Measurements from ENCODE around the gene SH3TC1. TPM values are rescaled to one million over a fixed set of nuclear protein-coding genes. Genes with fewer than 3 reads are reported as not detected.

SH3TC1 gene
- total and polyA plus RNA-seq, 2 of the 8 experiments (the other 6 are each of a cell fraction or from before 2014, with no cell fraction given): 0.15 TPM; not detected in 1

DNA sequence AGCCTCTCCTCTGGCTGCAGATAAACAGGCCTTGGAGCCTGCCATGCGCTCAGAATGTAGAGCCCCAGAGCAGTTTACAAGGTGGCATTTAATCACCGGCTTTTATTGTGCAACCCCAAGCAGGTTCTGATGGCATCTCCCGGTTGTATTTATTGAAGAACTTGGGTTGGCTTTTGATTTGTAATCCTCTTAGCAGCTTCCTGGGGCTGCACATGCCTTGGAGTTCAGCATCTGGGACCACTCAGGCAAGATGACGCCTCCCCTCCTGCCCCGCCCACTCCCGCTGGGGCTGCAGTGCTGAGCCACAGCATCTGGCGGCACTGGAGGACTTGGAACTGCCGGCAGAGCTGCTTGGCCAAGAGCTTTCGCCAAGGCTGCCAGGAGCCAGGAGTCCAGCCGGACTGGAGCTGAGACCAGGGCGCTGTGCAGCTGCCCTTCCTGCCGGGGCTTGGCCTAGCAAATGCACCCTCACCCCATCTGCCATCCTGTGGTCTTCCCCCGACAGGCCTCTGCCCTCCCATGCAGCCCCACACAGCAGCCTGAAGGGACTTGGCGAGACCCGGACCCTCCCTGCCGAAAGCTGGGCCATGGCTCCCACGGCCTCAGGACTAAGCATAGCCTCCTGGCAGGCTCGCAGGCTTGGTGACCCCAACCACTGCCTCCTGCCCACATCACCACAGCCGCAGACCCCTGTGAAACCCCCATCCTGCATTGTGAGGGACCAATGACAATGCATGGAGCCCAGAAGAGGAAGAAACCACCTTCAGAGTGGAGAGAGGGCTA, 75.9 kb downstream of the SH3TC1 start:
- no peak overlapping the region for H2BK120ac ChIP-seq (replicated peaks; ENCODE audit: low read depth, low read length)
- no peak overlapping the region for H2BK15ac ChIP-seq (ENCODE audit: low read length)
- no peaks in the 10 kb centered on the region for H3K79me1 ChIP-seq (ENCODE audit: low read depth, low read length)
- H3K27ac ChIP-seq (ENCODE audit: low read depth, low read length): no peak overlapping the region
- CTCF ChIA-PET (ENCODE audit: partially characterized antibody): interaction anchor here (0.9 to 4.3 kb wide), 8 partner anchors 9 to 229 kb away, joined by 3 to 25 read pairs (median 4); no protein-coding TSS in a partner anchor
- no peak overlapping the region for H3K56ac ChIP-seq (replicated peaks; ENCODE audit: insufficient read length, low read depth, low read length)
- no peak overlapping the region for H3K9ac ChIP-seq (replicated peaks in 1 of 4; ENCODE audit: extremely low read depth in 1 of 4, low read depth in 3 of 4, low read length in 3 of 4)
- no peak overlapping the region for H2AK5ac ChIP-seq (ENCODE audit: low read depth, low read length)
- H3K9me3 ChIP-seq (ENCODE audit: insufficient read depth in 2 of 2, low read depth in 1 of 2, low read length in 1 of 2): no peaks in the 10 kb centered on the region
- TF ChIP-seq RXRA (IDR thresholded peaks at IDR 0.05; ENCODE audit: insufficient read depth, low read depth, low read length): no peak
- TF ChIP-seq CTCF (IDR thresholded peaks at IDR 0.05; ENCODE audit: control extremely low read depth in 1 of 3, insufficient read depth in 1 of 3, low read depth in 1 of 3, low read length in 3 of 3): no peak
- TF ChIP-seq SP2 (IDR thresholded peaks at IDR 0.05; ENCODE audit: low read length): no peak
- TF ChIP-seq NRF1 (IDR thresholded peaks at IDR 0.05; ENCODE audit: low read depth, low read length): no peak
- no peak for TF ChIP-seq SIRT6 (IDR thresholded peaks at IDR 0.05; ENCODE audit: low read length)
- no peak overlapping the region for H3K4me2 ChIP-seq (ENCODE audit: insufficient read depth in 1 of 2, low read depth in 2 of 2, low read length in 2 of 2)
- H3K4me1 ChIP-seq (replicated peaks in 1 of 4; ENCODE audit: control insufficient read depth in 3 of 4, insufficient read depth in 4 of 4, low read length in 3 of 4): no peaks in the 10 kb centered on the region; a peak in 3 of 7 replicates
- H2BK20ac ChIP-seq (ENCODE audit: low read length): no peak overlapping the region
- H4K20me1 ChIP-seq (replicated peaks in 1 of 2; ENCODE audit: control insufficient read depth in 1 of 2, insufficient read depth in 2 of 2, low read length in 2 of 2): peaks cover 0 to 1% of the 10 kb centered on the region in 2 experiments
- no peak for DNase-seq (ENCODE audit: low read depth in 1 of 2, low spot score in 2 of 2)
- no peak overlapping the region for H3K23ac ChIP-seq (ENCODE audit: insufficient read length)
- H3K4me3 ChIP-seq (ENCODE audit: extremely low read depth in 1 of 4, insufficient read depth in 2 of 4, low read depth in 3 of 4, low read length in 4 of 4): no peak overlapping the region
- no peak overlapping the region for H4K8ac ChIP-seq (ENCODE audit: extremely low read depth, insufficient read depth, low read length)
- no peaks in the 10 kb centered on the region for H3K36me3 ChIP-seq (ENCODE audit: control insufficient read depth in 2 of 4, insufficient read depth in 4 of 4, low read length in 3 of 4)
- FAIRE-seq: no peak
- peaks cover 7 to 19% (median 15%) of the 10 kb centered on the region in 4 experiments; a peak in 6 of 7 replicates for H3K27me3 ChIP-seq (replicated peaks in 1 of 4; ENCODE audit: control insufficient read depth in 3 of 4, extremely low read depth in 1 of 4, insufficient read depth in 3 of 4, low read length in 3 of 4)
- no peak overlapping the region for H4K5ac ChIP-seq (ENCODE audit: insufficient read length, low read depth, low read length)
- no peak overlapping the region for H4K91ac ChIP-seq (replicated peaks; ENCODE audit: insufficient read length, low read length)
- no peaks in the 10 kb centered on the region for H3K79me2 ChIP-seq (ENCODE audit: control insufficient read depth in 1 of 2, insufficient read depth in 2 of 2, low read length in 2 of 2)
- H3K14ac ChIP-seq (ENCODE audit: insufficient read length): no peak overlapping the region
- H3K4ac ChIP-seq (replicated peaks; ENCODE audit: insufficient read length, low read depth, low read length): no peak overlapping the region
- H2BK12ac ChIP-seq (ENCODE audit: low read depth, low read length): no peak overlapping the region
- POLR2A ChIA-PET (ENCODE audit: partially characterized antibody): no interaction called here
- H3K23me2 ChIP-seq (ENCODE audit: low read depth, low read length): peaks cover 2% of the 10 kb centered on the region; the same call in 1 of the 2 replicates
- H3K18ac ChIP-seq (ENCODE audit: extremely low read depth, low read length): no peak overlapping the region
- no peak overlapping the region for H2AFZ ChIP-seq (ENCODE audit: low read length)
- no peak overlapping the region for H2BK5ac ChIP-seq (ENCODE audit: low read depth, low read length)
- 92% methylated on average over 18 of the region's 19 CpGs; no CpG with 5 or more reads in 1 of the 2 experiments for WGBS, 2 experiments (ENCODE audit: extremely low coverage in 1 of 2, insufficient coverage in 1 of 2, insufficient read length in 1 of 2, insufficient replicate concordance in 2 of 2, low coverage in 1 of 2, low lambda C conversion rate in 2 of 2, missing lambda C conversion rate in 1 of 2)
